ENCODE results near the gene TLR5.

DNA sequence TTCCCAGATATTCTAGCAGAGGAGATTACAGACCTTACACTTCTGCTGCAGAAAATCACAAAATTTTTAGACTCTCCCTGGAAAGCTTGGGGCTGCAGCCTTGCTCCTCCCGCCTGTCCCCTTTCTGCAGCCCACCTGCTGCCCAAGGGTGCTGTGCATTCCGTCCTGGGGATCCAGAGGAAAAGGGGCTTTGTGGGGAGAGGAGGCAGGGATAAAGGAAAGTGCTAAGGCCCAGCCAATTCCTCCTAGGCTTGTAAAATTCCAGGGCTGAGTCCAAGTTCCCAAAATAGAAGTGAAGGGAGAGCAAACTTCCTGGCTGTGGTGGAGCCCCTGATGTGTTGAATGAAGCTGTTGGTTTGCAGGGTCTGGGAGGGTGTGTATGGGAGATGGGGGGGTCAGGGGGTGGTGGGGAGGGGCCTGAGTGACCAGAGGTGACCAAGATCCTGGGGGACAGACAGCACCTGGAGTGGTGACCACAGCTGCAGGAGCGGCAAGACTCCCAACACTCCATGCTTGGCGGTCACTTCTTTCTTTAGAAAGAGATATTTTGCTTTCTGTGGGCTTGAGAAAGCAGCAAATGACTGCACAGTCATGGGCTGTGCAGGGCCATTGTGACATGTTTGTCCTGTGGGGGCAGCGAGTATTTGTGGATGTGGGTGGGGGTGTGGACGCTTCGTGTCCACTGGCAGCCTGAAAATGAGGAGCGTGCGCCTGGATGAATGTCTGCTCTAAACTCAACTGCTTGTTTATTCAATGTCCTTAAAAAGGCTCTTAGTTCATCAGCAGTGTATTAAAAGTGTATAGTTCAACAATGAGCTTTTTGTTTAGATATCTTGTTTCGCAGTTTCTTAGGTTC is 68.4 kb downstream of the TLR5 start:
- TF ChIP-seq CTCF (conservative IDR thresholded peaks at IDR 0.05) (no peak), EZH2 (IDR thresholded peaks at IDR 0.05; ENCODE audit: low read depth) (no peak)
